IMR-90 (cell line): ENCODE results near the gene PCK2. TPM values are rescaled to one million over a fixed set of nuclear protein-coding genes. Genes with fewer than 3 reads are reported as not detected.

Source experiments
- ATAC-seq: fragments of 200-7000 bp; cut with Tn5 transposase; 2 replicates; pipeline ENCODE4 v1.9.1; 2020; ENCODE audit warnings: low read depth, mild to moderate bottlenecking, moderate library complexity
- BruUV-seq: library from RNA; stranded (reverse); fragments of 400-500 nt; replicated peaks from 2 replicates; lab custom pipeline; 2021; lab: Mats Ljungman, UMichigan
- CTCF ChIA-PET: fragments of 300-600 bp; formaldehyde crosslinking; extraction: SDS; loops from one replicate; lab custom pipeline; 2021; ENCODE audit warnings: antibody characterized with exemption; lab: Yijun Ruan, JAX
- POLR2A ChIA-PET: fragments of 300-600 bp; sonication (Branson Sonifier 250); formaldehyde crosslinking; loops from one replicate; lab custom pipeline; 2022; ENCODE audit warnings: antibody characterized with exemption; ENCODE audit not compliant: unreplicated experiment; lab: Charles Lee
- DNase-seq: peaks from one replicate; pipeline ENCODE4 v3.0.0; 2013
- H2AFZ ChIP-seq: replicated peaks from 2 replicates; pipeline ENCODE3; 2013; ENCODE audit warnings: low read length, mild to moderate bottlenecking; ENCODE audit not compliant: poor library complexity
- H2AK5ac ChIP-seq: 2 replicates; pipeline ENCODE4 v1.6.1; 2013; ENCODE audit warnings: low read depth, low read length, inconsistent platforms
- H2AK9ac ChIP-seq: replicated peaks from 2 replicates; pipeline ENCODE3; 2013; ENCODE audit warnings: mild to moderate bottlenecking, low read depth, low read length, moderate library complexity; ENCODE audit not compliant: poor library complexity
- H2BK120ac ChIP-seq: 2 replicates; pipeline ENCODE4 v1.6.1; 2013; ENCODE audit warnings: low read depth, low read length, inconsistent platforms
- H2BK15ac ChIP-seq: 3 replicates; pipeline ENCODE4 v1.6.1; 2013; ENCODE audit warnings: low read depth, low read length, inconsistent platforms
- H2BK20ac ChIP-seq: 2 replicates; pipeline ENCODE4 v1.6.1; 2013; ENCODE audit warnings: low read depth, mild to moderate bottlenecking, inconsistent platforms, low read length, moderate library complexity
- H2BK5ac ChIP-seq: 2 replicates; pipeline ENCODE4 v1.6.1; 2013; ENCODE audit warnings: mild to moderate bottlenecking, low read depth, low read length, inconsistent platforms; ENCODE audit not compliant: poor library complexity, severe bottlenecking
- H3K14ac ChIP-seq: replicated peaks from 2 replicates; pipeline ENCODE4 v1.6.1; 2013; ENCODE audit warnings: low read depth, low read length, inconsistent platforms
- H3K18ac ChIP-seq: 2 replicates; pipeline ENCODE4 v1.6.1; 2013; ENCODE audit warnings: low read depth, low read length, control low read depth
- H3K23ac ChIP-seq: 2 replicates; pipeline ENCODE4 v1.6.1; 2013; ENCODE audit warnings: low read depth, low read length, inconsistent platforms
- H3K27ac ChIP-seq: 2 replicates; pipeline ENCODE4 v1.5.1; 2013; ENCODE audit warnings: mild to moderate bottlenecking, control low read depth, low read length; ENCODE audit not compliant: insufficient read depth
- H3K27me3 ChIP-seq: 2 replicates; pipeline ENCODE4 v1.6.1; 2013; ENCODE audit warnings: low read length; ENCODE audit not compliant: control insufficient read depth, insufficient read depth
- H3K36me3 ChIP-seq: 2 replicates; pipeline ENCODE4 v1.6.1; 2013; ENCODE audit warnings: low read length, mixed read lengths; ENCODE audit not compliant: control insufficient read depth, insufficient read depth
- H3K4ac ChIP-seq: 2 replicates; pipeline ENCODE4 v1.6.1; 2013; ENCODE audit warnings: low read depth, low read length, inconsistent platforms
- H3K4me1 ChIP-seq: 2 replicates; pipeline ENCODE4 v1.6.1; 2013; ENCODE audit warnings: low read length, mixed read lengths; ENCODE audit not compliant: control insufficient read depth, insufficient read depth
- H3K4me2 ChIP-seq: 2 replicates; pipeline ENCODE4 v1.6.1; 2013; ENCODE audit warnings: low read depth, mild to moderate bottlenecking, control low read depth, low read length, moderate library complexity
- H3K4me3 ChIP-seq: 2 replicates; pipeline ENCODE4 v1.5.1; 2013; ENCODE audit warnings: low read depth, mild to moderate bottlenecking, control low read depth, low read length, moderate library complexity; ENCODE audit not compliant: insufficient read depth
- H3K56ac ChIP-seq: 2 replicates; pipeline ENCODE4 v1.6.1; 2013; ENCODE audit warnings: low read length, inconsistent platforms; ENCODE audit not compliant: insufficient read depth; ENCODE audit errors: extremely low read depth
- H3K79me1 ChIP-seq, 2 experiments: 2 replicates each; pipeline ENCODE4 v1.6.1; 2013; ENCODE audit warnings: low read length in 2 of 2, inconsistent platforms in 1 of 2, low read depth in 1 of 2
- H3K9ac ChIP-seq: 2 replicates; pipeline ENCODE4 v1.6.1; 2013; ENCODE audit warnings: low read depth, low read length, control low read depth
- H3K9me1 ChIP-seq: 2 replicates; pipeline ENCODE4 v1.6.1; 2013; ENCODE audit warnings: low read length, inconsistent platforms; ENCODE audit not compliant: insufficient read depth
- H3K9me3 ChIP-seq: 2 replicates; pipeline ENCODE4 v1.6.1; 2013; ENCODE audit warnings: low read length; ENCODE audit not compliant: control insufficient read depth, insufficient read depth
- H4K20me1 ChIP-seq: 2 replicates; pipeline ENCODE4 v1.6.1; 2013; ENCODE audit warnings: low read length, inconsistent platforms; ENCODE audit not compliant: insufficient read depth
- H4K5ac ChIP-seq: 2 replicates; pipeline ENCODE4 v1.6.1; 2013; ENCODE audit warnings: mild to moderate bottlenecking, low read depth, low read length, control low read depth
- H4K8ac ChIP-seq, 2 experiments: 2 replicates each; pipeline ENCODE4 v1.6.1; 2013; ENCODE audit warnings: low read depth in 2 of 2, low read length in 2 of 2, control low read depth in 1 of 2, inconsistent platforms in 1 of 2
- H4K91ac ChIP-seq: 2 replicates; pipeline ENCODE4 v1.6.1; 2013; ENCODE audit warnings: low read depth, low read length, inconsistent platforms; ENCODE audit not compliant: insufficient read depth
- CHD1 ChIP-seq: IDR thresholded peaks from 2 replicates; pipeline ENCODE4 v1.6.1; 2012; ENCODE audit warnings: low read depth, low read length, improper control_type of control experiment
- FOS ChIP-seq: fragments of 150-350 bp; IDR thresholded peaks from 2 replicates; pipeline ENCODE4 v1.6.1; 2016; ENCODE audit warnings: low read depth, low read length
- MAFK ChIP-seq: IDR thresholded peaks from 2 replicates; pipeline ENCODE4 v1.6.1; 2012; ENCODE audit warnings: low read depth, low read length, improper control_type of control experiment
- MAZ ChIP-seq: IDR thresholded peaks from 2 replicates; pipeline ENCODE4 v1.6.1; 2012; ENCODE audit warnings: low read depth, mild to moderate bottlenecking, low read length, improper control_type of control experiment, moderate library complexity, borderline replicate concordance
- WGBS, 2 experiments: methylation state at CpG; one replicate each; pipeline versions ENCODE4 v1.1.5 to v1.1.7; 2013; ENCODE audit warnings: missing lambda C conversion rate in 2 of 2; ENCODE audit not compliant: insufficient read length in 1 of 2; ENCODE audit errors: extremely low coverage in 2 of 2; 5-methylcytosine and 5-hydroxymethylcytosine counted together
- dilution Hi-C: fragments of 300-500 bp; cut with HindIII; formaldehyde crosslinking; loops from one replicate; pipeline ENCODE4 v1.14.3; 2018; ENCODE audit warnings: low sequenced_read_pairs; ENCODE audit not compliant: unreplicated experiment
- in situ Hi-C: fragments of 300-500 bp; cut with MboI; formaldehyde crosslinking; loops from 3 replicates; pipeline ENCODE4 v1.14.3; 2019; ENCODE audit warnings: low sequenced_read_pairs, inconsistent platforms, mixed read lengths
- intact Hi-C: fragments of 100-400 bp; cut with micrococcal nuclease; formaldehyde crosslinking; loops from 2 replicates; pipeline ENCODE4 v1.10.0; 2022
- polyA plus RNA-seq, 3 experiments: library from polyadenylated mRNA; depleted of rRNA; stranded (reverse); fragments of >200 nt; gene quantifications; 2 replicates each; pipeline ENCODE4 v1.2.3, GENCODE V29; 2012; ENCODE audit warnings: low replicate concordance in 1 of 3
- total RNA-seq: library from RNA; depleted of rRNA; stranded (reverse); fragments of >200 nt; gene quantifications from 2 replicates; pipeline ENCODE4 v1.2.3, GENCODE V29; 2012
- TF ChIP-seq, protein P1 (sequence below): fragments of 150-350 bp; IDR thresholded peaks from 2 replicates; pipeline ENCODE4 v1.6.1; 2016; ENCODE audit warnings: low read depth, mild to moderate bottlenecking, low read length, moderate library complexity, borderline replicate concordance

Gene PCK2
- total and polyA plus RNA-seq, 2 of the 4 experiments (the other 2 are of a cell fraction) = 13.4 to 29.4 TPM

DNA sequence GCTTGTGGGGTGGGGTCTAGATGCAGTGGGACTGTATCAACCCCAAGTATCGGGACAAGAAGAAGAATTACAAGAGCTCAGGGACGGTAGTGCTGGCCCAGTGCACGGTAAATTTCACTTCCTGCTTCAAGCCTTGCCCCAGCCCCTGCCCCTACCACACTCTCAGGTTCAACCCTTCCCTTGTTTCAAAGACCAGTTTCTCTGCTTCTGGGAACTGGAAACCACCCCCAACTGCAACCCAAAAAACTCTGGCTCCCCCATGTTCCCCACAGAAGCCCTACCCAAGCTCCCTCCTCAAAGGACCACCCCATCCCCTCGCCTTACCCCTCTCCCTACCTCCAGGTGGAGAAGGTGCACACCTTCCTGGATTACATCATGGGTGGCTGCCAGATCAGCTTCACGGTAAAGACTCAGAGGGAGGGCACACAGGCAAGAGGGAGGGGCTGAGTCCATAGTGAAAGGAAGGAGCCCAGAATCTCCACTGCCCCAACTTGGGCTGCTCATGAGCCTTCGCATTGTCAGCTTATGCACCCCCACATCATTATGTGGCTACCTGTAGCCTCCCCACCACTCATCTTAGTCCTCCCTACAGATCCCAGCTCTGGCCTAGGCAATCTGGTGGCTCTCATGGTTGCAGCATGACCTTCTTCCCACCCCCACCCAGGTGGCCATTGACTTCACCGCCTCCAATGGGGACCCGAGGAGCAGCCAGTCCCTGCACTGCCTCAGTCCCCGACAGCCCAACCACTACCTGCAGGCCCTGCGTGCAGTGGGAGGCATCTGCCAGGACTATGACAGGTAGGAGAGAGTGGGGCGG is 18.4 kb upstream of the PCK2 start (continued):
- TF ChIP-seq MAFK = no peak

DNA sequence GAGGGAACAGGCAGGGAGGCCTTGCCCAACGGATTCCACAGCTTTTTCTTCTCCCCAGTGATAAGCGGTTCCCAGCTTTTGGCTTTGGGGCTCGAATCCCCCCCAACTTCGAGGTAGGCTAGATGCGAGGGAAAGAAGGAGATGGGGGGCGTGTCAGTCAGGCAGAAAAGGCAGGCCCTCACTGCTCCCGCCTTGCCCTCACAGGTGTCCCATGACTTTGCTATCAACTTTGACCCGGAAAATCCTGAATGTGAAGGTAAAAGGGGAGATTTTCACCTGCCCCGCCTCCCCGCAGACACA is 17.9 kb upstream of the PCK2 start:
- Histone ChIP-seq H3K4me1 (peaks cover 2% of the 10 kb centered on the region; the same call in 1 of the 2 replicates), H4K91ac (no peak overlapping the region), H2AK5ac (no peak overlapping the region), H3K9me3 (no peaks in the 10 kb centered on the region), H3K79me1 (no peaks in the 10 kb centered on the region), H4K20me1 (no peaks in the 10 kb centered on the region; the same call in 1 of the 2 replicates), H2AFZ (no peak overlapping the region), H3K4ac (no peak overlapping the region), H2BK5ac (no peak overlapping the region), H3K9ac (no peak overlapping the region), H3K14ac (no peak overlapping the region), H4K8ac (no peak overlapping the region), H2BK120ac (no peak overlapping the region), H3K9me1 (no peaks in the 10 kb centered on the region), H2AK9ac (no peak overlapping the region), H3K4me2 (no peak overlapping the region), H3K27me3 (peaks cover 83% of the 10 kb centered on the region), H3K36me3 (no peaks in the 10 kb centered on the region), H3K4me3 (no peak overlapping the region), H3K27ac (no peak overlapping the region), H3K23ac (no peak overlapping the region), H3K56ac (no peak overlapping the region), H3K18ac (no peak overlapping the region), H2BK20ac (no peak overlapping the region), H2BK15ac (no peak overlapping the region), H4K5ac (no peak overlapping the region)
- dilution Hi-C loops (no loop called here), intact Hi-C loops (no loop called here), in situ Hi-C loops (no loop called here)
- BruUV-seq = no TSS peak
- ATAC-seq (no peak), DNase-seq (no peak)
- POLR2A ChIA-PET = no interaction called here
- CTCF ChIA-PET = no interaction called here
- WGBS, 2 experiments = no CpG with 5 or more reads among the region's 10 CpGs
- TF ChIP-seq, protein P1, sequence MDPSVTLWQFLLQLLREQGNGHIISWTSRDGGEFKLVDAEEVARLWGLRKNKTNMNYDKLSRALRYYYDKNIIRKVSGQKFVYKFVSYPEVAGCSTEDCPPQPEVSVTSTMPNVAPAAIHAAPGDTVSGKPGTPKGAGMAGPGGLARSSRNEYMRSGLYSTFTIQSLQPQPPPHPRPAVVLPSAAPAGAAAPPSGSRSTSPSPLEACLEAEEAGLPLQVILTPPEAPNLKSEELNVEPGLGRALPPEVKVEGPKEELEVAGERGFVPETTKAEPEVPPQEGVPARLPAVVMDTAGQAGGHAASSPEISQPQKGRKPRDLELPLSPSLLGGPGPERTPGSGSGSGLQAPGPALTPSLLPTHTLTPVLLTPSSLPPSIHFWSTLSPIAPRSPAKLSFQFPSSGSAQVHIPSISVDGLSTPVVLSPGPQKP = no peak
- TF ChIP-seq CHD1 (no peak), FOS (no peak), MAZ (no peak)
